Measurements from ENCODE around the gene DENND10. TPM values are rescaled to one million over a fixed set of nuclear protein-coding genes. Genes with fewer than 3 reads are reported as not detected.

DENND10 gene
- total RNA-seq, 4 donors from 2014 or later, result 57.1 to 103 (median 59.9) TPM

DNA sequence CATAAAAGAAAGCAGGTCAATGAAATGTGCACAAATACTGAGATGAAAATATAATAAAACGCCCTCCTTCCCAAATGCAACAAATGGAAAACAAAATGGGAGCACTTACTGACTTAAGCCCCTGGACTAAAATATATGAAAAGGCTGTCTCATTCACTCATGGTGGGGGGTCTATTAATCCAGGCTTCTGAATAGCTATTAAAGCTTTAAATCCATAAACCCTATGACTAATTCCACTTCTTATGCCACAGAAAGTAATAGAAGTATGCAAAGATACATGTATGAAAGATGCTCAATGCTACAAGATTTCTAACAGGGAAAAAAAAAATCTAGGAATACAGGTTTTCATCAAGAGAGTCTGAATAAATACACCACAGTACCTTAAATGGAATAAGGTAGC, 43.8 kb upstream of the DENND10 start:
- Histone ChIP-seq H3K4me3 (no peak overlapping the region), H3K36me3 (peaks cover 0 to 91% (median 42%) of the 10 kb centered on the region in 4 donors), H3K27me3 (no peaks in the 10 kb centered on the region), H3K9me3 (no peaks in the 10 kb centered on the region), H3K4me1 (peaks cover 0 to 29% (median 7%) of the 10 kb centered on the region in 4 donors), H3K27ac (no peak overlapping the region)
- TF ChIP-seq, protein P1, sequence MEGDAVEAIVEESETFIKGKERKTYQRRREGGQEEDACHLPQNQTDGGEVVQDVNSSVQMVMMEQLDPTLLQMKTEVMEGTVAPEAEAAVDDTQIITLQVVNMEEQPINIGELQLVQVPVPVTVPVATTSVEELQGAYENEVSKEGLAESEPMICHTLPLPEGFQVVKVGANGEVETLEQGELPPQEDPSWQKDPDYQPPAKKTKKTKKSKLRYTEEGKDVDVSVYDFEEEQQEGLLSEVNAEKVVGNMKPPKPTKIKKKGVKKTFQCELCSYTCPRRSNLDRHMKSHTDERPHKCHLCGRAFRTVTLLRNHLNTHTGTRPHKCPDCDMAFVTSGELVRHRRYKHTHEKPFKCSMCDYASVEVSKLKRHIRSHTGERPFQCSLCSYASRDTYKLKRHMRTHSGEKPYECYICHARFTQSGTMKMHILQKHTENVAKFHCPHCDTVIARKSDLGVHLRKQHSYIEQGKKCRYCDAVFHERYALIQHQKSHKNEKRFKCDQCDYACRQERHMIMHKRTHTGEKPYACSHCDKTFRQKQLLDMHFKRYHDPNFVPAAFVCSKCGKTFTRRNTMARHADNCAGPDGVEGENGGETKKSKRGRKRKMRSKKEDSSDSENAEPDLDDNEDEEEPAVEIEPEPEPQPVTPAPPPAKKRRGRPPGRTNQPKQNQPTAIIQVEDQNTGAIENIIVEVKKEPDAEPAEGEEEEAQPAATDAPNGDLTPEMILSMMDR (IDR thresholded peaks at IDR 0.05), result no peak
- DNase-seq, result no peak
- intact Hi-C loops (cut with DNase I; ENCODE audit: low total_unique reads), result no loop called here
- in situ Hi-C loops (cut with MboI; ENCODE audit: low pct_ligation_motif_present in 1 of 4, low pct_unique_long_range_greater_than_20kb in 1 of 4, low sequenced_read_pairs in 3 of 4), result no loop called here
- 88 to 89% methylated on average over 1 of the region's 1 CpG for WGBS, 2 donors (ENCODE audit: low coverage in 1 of 2)

- Histone ChIP-seq H3K4me3 (no peak overlapping the region), H3K9me3 (no peaks in the 10 kb centered on the region), H3K27me3 (no peaks in the 10 kb centered on the region), H3K36me3 (peaks cover 0 to 79% (median 39%) of the 10 kb centered on the region in 4 donors), H3K27ac (peak overlapping the region in 1 of 4 donors; percentile 21), H3K4me1 (peaks cover 0 to 16% (median 2%) of the 10 kb centered on the region in 4 donors)
- no peak for DNase-seq
- 57 to 58% methylated on average over 1 of the region's 1 CpG for WGBS, 2 donors (ENCODE audit: low coverage in 1 of 2)
- in situ Hi-C loops (cut with MboI; ENCODE audit: low pct_ligation_motif_present in 1 of 4, low pct_unique_long_range_greater_than_20kb in 1 of 4, low sequenced_read_pairs in 3 of 4), result no loop called here
- TF ChIP-seq POLR2AphosphoS5 (IDR thresholded peaks at IDR 0.05) (no peak), POLR2A (IDR thresholded peaks at IDR 0.05) (no peak), EP300 (IDR thresholded peaks at IDR 0.05; ENCODE audit: low read depth) (no peak)
- TF ChIP-seq, protein P1 (IDR thresholded peaks at IDR 0.05), result no peak
- intact Hi-C loops (cut with DNase I; ENCODE audit: low total_unique reads), result no loop called here
Observed at GRCh38 chr10:119061352-119061751, 42.6 kb upstream of the DENND10 start.

DNA sequence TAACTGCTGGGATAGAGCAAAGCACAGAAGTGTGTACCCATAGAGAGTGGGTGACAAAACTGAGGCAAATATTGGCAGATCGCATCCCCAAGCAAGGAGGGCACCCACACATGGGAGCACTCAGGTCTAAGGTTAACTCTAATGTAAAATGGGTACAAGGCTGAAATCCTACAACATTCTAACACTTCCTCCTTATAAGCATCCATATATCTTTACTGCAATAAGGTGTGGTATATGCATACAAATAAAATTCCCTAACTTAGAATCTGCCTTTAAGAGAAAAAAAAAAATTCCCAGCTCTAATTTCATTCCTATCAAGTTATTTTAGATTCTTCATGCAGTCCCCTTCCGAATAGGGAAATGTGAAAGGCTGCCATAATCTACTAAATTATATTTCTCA, 42.0 kb upstream of the DENND10 start:
- WGBS, 2 donors (ENCODE audit: low coverage in 1 of 2), result 93 to 94% methylated on average over 2 of the region's 2 CpGs
- H3K36me3 ChIP-seq, result peaks cover 0 to 78% (median 38%) of the 10 kb centered on the region in 4 donors
- intact Hi-C loops (cut with DNase I; ENCODE audit: low total_unique reads), result no loop called here
- TF ChIP-seq POLR2A (IDR thresholded peaks at IDR 0.05) (no peak), EP300 (IDR thresholded peaks at IDR 0.05; ENCODE audit: low read depth) (no peak), POLR2AphosphoS5 (IDR thresholded peaks at IDR 0.05) (no peak)
- TF ChIP-seq, protein P1 (IDR thresholded peaks at IDR 0.05), result no peak
- H3K27ac ChIP-seq, result peak overlapping the region in 1 of 4 donors; percentile 21
- peaks cover 0 to 13% (median 0%) of the 10 kb centered on the region in 4 donors for H3K4me1 ChIP-seq
- in situ Hi-C loops (cut with MboI; ENCODE audit: low pct_ligation_motif_present in 1 of 4, low pct_unique_long_range_greater_than_20kb in 1 of 4, low sequenced_read_pairs in 3 of 4), result no loop called here
- no peaks in the 10 kb centered on the region for H3K9me3 ChIP-seq
- no peaks in the 10 kb centered on the region for H3K27me3 ChIP-seq
- DNase-seq, result no peak
- no peak overlapping the region for H3K4me3 ChIP-seq

DNA sequence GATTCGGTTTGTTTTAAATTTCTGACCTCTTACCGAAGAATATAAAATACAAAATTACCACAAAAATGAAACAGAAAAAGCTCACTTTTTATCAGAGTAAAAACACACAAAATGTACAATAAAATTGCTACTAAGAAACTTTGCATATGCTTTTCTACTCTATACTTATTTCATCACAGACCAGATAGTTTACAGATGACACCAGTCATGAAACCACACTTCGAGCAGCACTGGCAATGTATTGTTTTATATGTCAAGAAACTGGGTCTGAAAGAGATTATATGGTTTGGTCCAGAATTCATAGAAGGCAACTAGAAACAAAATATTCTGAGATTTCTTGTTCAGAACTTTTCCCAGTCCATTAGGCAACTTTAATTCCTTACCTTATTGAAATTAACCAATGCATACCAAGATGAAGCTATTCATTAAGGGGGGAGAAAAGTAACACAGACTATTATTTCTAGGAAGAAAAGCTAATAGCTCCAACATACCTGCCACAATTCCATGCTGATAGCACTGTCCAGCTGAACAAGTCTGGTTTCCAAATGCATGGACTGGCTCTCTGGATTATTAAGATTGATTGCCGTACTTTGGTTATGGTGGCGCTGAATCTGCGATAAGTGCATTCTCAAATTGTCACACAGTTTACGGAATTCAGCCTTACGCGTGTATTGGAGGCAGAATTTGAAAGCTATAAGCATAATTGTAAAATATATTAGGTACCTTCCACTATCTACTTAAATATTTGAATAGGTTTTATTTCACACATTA, 33.3 kb upstream of the DENND10 start:
- Histone ChIP-seq H3K27ac (no peak overlapping the region), H3K4me3 (no peak overlapping the region), H3K27me3 (no peaks in the 10 kb centered on the region), H3K9me3 (no peaks in the 10 kb centered on the region), H3K4me1 (peaks cover 0 to 17% (median 3%) of the 10 kb centered on the region in 4 donors), H3K36me3 (peaks cover 3 to 61% (median 32%) of the 10 kb centered on the region in 4 donors)
- no peak for DNase-seq
- intact Hi-C loops (cut with DNase I; ENCODE audit: low total_unique reads), result no loop called here
- WGBS, 2 donors (ENCODE audit: low coverage in 1 of 2), result 91% methylated on average over 9 of the region's 9 CpGs
- in situ Hi-C loops (cut with MboI; ENCODE audit: low pct_ligation_motif_present in 1 of 4, low pct_unique_long_range_greater_than_20kb in 1 of 4, low sequenced_read_pairs in 3 of 4), result no loop called here
- TF ChIP-seq, protein P1 (IDR thresholded peaks at IDR 0.05), result no peak
- TF ChIP-seq POLR2A (IDR thresholded peaks at IDR 0.05) (no peak), EP300 (IDR thresholded peaks at IDR 0.05; ENCODE audit: low read depth) (no peak), POLR2AphosphoS5 (IDR thresholded peaks at IDR 0.05) (no peak)

Measured in transverse colon (tissue), 4 donors.